GM19025 (cell line): ENCODE results near the gene SMPDL3B.

Source experiments
- ATAC-seq: cut with Tn5 transposase; IDR thresholded peaks from one replicate; pipeline ENCODE4 v1.9.1; 2021; ENCODE audit warnings: mild to moderate bottlenecking, low read depth, moderate library complexity; ENCODE audit not compliant: unreplicated experiment

Gene SMPDL3B

DNA sequence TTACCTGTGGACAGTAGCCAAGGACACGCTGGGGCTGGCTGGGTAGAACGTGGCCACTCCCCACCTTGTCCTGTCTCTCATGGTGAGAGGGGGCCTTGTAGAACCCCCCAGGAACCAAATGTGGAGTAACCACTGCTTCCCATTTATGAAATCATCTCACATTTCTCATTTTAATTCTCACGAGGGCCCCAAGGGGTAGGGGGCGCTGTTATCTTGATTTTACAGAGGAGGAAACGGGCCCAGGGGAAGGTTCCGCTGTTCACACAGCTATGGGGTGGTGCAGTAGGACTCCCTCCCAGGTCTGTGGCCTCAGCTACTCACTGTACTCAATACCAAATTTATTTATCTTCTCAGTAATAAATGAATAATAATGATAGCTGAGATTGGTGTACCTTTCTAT, 5.5 kb downstream of the SMPDL3B start:
- ATAC-seq = no peak

DNA sequence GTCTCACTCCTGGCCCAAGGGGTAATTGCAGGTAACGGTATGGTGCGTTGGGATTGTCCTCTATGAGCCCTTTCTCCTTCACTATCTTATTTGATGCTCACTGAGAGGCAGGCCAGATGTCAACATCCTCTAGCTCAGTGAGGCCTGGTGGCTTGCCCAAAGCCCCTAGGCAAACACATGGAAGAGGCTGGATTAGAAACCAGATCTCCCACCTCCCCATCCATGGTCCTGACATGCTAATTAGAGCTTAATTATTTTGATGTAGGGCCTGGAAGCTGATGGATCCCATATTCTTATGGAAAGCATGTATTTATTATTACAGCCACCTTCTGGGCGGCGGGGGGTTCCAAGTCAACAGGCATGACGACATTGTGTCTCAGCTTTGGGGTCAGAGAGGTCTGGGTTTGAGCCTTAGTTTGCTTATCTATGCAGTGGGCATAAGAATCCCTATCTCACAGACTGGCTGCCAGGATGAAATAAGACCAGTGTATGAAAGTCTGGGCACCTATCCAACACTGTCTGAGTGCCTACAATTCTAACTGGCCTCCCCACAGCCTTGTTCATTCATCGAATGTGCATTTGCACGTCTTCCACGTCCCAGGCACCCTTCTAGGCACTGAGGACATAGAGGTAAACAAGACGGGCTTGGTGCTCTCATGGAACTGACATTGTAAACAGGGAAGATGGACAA, 6.2 kb downstream of the SMPDL3B start:
- ATAC-seq = no peak

DNA sequence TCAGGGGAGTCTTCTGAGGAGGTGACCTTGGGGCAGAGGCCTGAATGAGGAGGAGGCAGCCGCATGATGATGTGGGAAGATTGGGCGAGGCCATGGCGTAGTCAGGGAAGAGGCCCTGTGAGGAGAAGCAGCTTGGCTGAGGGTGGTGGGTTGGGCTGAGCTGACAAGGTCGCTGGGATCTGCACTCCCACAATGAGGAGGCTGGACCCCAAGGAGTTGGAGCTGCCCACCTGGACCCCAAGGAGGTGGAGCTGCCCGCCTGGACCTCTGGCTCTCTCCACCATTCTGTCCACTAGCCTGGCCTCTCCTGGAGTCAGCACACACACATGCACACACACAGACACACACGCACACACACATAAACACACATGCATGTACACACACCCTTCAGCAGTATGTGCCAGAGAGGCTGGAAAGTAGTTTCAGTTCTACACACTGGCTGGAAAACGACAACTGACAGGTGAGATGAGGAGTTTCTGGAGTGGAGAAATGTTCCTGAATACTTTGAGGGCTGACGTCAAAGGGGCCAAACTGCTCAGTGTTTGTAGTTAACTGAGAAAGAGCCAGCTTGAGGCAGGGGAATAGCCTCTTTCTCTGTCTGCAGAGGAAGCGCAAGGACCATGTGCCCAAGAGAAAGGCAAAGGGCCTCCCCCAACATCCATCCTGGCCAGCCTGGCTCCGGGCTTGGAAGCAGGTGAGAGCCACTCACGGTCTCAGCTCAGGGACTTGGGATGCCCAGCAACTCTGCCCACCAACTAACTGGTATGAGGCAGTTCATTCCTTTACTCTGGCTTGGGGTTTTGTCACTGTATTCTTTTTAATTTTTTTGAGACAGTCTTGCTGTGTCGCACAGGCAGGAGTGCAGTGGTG, 7.1 kb downstream of the SMPDL3B start:
- ATAC-seq = no peak

DNA sequence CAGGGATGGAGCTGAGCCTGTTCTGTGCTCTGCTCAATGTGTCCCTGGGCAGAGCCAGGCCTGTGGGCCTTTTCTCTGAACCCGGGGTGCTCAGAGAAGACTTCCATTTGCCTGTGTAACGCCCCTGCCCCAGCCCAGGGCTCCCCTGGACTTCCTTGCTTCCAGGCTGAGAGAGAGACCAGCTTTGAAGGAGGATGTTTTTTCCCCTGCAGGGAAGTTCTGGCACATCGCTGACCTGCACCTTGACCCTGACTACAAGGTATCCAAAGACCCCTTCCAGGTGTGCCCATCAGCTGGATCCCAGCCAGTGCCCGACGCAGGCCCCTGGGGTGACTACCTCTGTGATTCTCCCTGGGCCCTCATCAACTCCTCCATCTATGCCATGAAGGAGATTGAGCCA, 10.2 kb downstream of the SMPDL3B start:
- no peak for ATAC-seq

DNA sequence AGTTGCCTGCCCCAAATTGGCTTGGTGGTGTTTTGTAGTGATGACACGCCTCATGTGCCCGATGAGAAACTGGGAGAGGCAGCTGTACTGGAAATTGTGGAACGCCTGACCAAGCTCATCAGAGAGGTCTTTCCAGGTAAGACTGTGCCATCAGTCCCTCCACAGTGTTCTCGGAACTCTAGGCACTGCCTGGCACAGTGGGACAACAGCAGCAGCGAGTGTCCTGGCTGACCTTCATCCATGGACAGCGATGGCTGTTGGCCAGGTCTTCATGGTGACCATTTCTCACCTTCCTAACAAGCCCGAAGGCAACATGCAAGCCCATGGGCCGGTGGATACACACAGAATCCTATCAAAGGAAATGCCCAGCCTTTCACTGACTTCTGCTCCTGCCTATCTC, 14.2 kb downstream of the SMPDL3B start:
- no peak for ATAC-seq

DNA sequence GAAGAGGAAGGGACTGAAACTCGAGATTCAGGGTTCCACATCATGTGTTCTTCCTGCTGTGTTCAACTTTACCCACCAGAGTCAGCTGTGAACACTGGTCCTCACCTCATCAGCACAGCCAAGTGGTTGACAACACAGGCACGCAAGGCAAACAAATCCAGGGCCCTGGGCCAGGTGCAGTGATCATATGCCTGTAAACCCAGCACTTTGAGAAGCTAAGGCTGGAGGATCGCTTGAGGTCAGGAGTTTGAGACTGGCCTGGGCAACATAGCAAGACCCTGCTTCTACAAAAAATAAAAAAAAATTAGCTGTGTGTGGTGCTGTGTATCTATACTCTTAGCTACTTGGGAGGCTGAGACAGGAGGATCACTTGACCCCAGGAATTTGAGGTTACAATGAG, 16.6 kb downstream of the SMPDL3B start:
- ATAC-seq = no peak

DNA sequence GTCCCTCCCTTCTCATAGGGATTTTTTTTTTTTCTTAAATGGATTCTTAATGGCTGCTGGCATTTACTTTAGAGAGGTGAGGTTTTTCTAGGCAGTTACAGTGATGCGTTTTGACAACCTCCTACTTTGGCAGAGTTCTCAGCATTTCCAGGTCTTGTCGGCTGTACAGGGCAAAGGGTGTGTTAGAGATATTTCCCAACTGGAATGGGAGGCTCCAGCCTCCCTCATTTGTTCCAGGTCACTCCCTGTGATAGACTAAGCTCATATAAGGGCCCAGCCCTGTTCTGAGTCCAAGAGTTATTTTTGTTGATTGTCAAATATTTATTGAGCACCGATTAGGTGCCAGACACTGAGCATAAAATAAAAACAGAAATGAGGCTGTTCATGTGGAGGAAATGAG, 17.3 kb downstream of the SMPDL3B start:
- no peak for ATAC-seq

DNA sequence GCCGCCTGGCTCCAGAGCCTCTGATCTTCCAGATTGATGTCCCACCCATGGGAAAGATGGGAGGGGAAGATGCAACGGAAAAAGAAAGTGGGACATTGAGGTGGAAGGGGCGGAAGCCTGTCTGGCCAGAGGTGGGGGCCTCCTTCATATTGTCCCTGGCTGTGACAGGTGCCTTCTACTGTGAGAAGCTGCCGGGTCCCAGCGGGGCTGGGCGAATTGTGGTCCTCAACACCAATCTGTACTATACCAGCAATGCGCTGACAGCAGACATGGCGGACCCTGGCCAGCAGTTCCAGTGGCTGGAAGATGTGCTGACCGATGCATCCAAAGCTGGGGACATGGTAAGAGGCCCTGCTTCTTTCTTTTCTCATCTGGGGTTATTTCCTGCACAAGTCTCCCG, 19.4 kb downstream of the SMPDL3B start:
- no peak for ATAC-seq

DNA sequence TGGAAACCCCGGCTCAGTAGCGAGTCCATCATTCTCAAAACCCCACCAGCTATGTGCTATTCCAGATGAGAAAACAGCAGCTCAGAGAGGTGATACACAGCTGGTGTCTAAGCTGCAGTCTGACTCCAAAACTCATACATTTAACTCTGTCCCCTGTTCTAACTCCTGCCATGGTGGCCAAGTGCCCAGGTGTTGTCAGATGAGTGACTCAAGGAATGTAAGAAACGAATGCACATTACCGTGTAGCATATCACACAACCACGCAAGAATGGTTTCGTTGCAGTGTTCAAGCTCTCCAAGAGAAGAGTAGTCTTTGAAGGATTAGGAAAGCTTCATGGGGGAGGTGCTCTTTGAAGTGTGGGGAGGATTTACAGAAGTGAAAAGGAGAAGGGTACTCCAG, 20.3 kb downstream of the SMPDL3B start:
- no peak for ATAC-seq

DNA sequence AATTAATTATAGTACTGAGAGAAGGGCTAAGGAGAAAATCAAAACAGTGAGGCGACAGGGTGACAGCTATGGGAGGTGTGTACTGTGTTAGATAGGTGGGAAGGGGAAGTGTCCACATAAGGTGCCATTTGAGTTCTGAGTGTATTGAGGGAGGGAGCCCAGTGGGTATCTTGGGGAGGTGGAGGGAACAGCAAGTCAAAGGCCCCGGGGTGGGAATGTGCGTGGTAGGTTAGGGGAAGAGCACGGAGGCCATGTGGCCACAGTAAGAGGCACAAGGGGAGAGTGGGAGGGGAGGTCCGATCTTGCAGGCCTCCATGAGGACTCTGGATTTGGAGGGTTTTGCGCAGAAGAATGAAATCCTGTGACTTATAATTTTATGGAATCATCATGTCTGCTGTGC, 22.0 kb downstream of the SMPDL3B start:
- no peak for ATAC-seq

DNA sequence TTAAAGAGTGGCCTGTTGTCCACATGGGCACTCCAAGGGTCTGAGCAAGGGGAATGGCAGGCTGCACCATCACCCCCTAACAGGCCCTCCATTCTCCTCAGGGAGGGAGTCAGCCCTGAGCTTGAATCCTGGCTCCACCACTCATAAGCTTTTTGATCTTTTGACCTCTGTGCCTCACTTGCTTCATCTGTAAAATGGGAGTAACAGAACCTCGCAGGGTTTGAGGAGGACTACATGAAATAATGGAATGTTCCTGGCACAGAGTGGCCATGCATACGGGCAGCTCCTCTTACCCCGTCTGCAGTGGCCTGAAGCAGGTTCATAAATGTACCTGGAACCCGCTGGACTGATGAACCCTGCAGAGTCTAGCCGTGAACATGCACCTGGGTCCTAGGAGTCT, 22.9 kb downstream of the SMPDL3B start:
- no peak for ATAC-seq

DNA sequence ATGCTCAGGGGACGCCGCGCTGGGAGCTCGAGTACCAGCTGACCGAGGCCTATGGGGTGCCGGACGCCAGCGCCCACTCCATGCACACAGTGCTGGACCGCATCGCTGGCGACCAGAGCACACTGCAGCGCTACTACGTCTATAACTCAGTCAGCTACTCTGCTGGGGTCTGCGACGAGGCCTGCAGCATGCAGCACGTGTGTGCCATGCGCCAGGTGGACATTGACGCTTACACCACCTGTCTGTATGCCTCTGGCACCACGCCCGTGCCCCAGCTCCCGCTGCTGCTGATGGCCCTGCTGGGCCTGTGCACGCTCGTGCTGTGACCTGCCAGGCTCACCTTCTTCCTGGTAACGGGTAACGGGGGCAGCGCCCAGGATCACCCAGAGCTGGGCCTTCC, 23.7 kb downstream of the SMPDL3B start:
- no peak for ATAC-seq

DNA sequence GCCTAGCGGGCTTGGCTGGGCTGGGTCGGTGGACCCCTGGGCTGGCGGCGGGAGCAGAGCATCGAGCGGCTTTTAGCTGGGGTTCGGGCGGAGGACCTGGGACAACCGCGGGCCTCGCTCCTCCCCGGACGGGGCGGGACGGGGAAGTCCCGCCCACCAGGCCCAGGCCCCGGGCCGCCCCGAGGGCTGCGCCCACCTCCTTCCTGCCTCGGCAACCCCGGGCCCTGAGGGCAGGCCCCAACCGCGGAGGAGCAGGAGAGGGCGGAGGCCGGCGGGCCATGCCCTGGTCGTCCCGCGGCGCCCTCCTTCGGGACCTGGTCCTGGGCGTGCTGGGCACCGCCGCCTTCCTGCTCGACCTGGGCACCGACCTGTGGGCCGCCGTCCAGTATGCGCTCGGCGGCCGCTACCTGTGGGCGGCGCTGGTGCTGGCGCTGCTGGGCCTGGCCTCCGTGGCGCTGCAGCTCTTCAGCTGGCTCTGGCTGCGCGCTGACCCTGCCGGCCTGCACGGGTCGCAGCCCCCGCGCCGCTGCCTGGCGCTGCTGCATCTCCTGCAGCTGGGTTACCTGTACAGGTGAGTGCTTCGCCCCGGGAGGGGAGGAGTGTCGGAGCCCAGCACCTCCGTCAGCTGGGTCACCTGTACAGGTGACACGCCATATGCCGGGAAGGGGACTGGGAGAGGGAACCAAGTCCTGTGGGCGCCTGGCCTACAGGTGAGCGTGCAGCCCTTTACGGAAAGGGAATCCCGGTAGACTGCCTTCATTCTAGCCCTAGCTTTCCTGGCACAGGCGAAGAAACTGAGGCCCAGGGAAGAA, 25.2 kb downstream of the SMPDL3B start, which contains the start of gene XKR8:
XKR8 (plus strand) TSS at position 182 of the 812 bp plus-strand sequence; CDS start at position 279, 97 bp downstream.
- peak; percentile 85 for ATAC-seq

DNA sequence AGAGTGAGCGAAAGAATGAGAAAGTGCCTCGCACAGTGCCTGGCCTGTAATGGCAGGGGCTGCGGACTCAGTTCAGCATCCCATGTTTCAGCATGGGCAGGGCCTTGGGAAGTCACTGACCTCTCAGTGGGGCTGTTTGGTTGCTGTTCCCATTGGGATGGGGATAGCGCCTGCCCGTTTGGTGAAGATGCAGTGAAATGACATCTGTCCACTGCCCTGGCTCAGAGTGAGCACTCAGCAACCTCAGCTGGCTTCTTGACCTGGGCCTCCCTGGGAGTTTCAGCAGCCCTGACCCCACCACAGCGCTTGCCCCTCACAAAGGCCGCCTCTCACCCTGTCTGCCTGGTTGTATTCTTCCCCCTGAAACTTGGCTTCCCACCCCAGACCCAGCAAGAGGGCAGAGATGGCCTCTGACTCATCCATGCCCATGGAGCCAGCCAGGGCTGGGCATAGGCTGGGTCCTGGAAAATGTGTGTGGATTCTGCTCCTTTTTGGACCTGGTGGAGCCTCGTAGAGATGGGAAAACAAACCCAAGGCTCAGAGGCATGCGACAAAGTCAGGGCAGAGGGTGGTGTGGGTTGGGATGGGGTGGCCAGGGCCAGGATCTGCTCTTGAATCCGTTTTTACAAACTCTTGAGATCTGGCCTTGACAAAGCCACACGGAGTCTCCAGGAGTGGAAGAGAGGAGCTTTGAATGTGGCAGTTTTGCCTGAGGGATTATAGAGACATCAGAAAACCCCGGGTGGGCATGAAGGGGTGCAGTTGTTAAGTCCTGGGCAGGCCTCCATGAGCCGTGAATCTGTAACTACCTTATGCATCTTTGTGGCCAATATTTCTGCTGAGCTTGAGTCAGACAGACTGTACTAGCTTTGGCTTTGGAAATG, 26.2 kb downstream of the SMPDL3B start:
- ATAC-seq = no peak

DNA sequence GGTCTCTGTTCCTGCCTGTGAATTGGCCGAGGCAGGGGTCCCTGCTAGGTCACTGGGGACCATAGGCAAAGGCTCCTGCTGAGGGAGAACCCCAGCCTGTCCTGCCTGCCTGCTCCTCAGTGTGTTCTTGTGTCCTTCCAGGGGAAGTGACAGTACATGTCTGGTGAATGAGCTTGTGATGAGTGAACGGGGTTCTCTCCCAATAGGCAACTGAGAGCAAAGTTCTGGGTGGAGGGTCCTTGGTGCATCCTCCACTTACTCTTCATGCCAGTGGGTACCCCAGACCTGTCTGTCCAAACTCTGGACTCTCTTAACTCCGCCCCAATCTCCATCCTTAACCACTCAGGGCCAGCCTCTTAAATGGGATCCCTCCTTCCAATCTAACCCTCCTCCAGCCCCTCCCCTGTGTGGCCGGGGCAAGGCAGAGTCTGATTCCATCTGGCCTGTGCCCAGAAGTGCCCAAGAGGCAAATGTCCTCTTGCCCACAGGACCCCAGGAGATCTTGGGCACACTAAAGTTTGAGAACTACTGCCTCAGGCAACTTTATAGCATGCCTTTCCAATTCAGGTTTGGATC, 26.9 kb downstream of the SMPDL3B start:
- ATAC-seq = no peak

DNA sequence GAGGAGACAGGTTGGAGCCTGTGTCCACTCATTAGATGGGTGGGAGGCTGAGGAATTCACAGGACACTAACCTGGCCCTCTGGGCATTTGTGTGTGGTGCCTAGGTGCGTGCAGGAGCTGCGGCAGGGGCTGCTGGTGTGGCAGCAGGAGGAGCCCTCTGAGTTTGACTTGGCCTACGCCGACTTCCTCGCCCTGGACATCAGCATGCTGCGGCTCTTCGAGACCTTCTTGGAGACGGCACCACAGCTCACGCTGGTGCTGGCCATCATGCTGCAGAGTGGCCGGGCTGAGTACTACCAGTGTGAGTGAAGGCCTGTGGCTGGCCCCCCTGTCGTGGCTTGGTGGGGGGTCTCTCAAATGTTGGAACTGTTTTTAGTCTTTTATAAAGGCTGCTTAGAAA, 28.6 kb downstream of the SMPDL3B start:
- no peak for ATAC-seq

DNA sequence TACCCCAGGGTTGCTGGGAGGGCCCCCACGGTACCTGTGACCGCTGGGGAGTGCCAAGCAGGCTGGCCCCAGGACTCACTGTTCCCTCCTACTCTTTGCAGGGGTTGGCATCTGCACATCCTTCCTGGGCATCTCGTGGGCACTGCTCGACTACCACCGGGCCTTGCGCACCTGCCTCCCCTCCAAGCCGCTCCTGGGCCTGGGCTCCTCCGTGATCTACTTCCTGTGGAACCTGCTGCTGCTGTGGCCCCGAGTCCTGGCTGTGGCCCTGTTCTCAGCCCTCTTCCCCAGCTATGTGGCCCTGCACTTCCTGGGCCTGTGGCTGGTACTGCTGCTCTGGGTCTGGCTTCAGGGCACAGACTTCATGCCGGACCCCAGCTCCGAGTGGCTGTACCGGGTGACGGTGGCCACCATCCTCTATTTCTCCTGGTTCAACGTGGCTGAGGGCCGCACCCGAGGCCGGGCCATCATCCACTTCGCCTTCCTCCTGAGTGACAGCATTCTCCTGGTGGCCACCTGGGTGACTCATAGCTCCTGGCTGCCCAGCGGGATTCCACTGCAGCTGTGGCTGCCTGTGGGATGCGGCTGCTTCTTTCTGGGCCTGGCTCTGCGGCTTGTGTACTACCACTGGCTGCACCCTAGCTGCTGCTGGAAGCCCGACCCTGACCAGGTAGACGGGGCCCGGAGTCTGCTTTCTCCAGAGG, 31.8 kb downstream of the SMPDL3B start:
- no peak for ATAC-seq

DNA sequence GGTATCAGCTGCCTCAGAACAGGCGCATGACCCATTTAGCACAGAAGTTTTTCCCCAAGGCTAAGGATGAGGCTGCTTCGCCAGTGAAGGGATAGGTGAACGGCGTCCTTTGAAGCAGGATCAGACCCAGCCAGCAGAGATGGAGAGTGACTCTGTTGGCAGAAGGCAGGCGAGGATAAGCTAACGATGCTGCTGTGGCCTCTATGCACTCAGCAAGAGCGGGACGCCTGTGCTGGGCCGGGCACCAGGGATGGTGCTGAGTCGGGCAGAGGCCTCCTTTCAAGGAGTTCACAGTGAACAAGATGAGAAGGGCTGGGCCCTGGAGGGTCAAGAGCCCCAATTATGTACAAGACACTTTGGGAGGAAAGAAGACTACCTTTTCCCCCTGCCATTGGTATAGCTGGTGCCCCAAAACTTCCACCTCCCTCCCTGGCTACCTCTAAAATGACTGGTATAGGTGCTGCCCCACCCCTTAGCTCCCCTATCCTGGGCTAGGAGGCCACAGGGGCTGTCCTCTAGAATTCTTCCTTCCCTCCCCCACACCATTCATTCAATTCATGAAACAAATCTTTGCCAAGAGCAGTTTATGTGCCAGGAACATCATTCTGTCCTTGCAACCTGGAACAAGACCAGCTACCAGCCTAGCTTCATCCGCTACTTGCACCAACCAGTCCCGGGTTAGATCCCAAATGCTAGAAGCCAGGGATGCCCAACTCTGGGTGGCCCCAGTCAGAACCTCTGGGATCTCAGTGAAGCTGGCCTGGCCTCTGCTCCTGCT, 32.5 kb downstream of the SMPDL3B start:
- ATAC-seq = no peak
